BE2C (cell line): ENCODE results near the gene ZDHHC14.
"Not testable (repeated sequence)": the region's sequence is repeated elsewhere in the genome, so short reads cannot be mapped to it uniquely, and the experiment has no call there.

ENCODE experiments used
- DNase-seq: peaks from one replicate; pipeline ENCODE4 v3.0.0-alpha.2; 2020
- H3K27me3 ChIP-seq: fragments of 250-450 bp; sonication (Bioruptor Pico); 2 replicates; pipeline ENCODE4 v1.5.1; 2020; ENCODE audit warnings: mild to moderate bottlenecking
- H3K36me3 ChIP-seq: fragments of 250-450 bp; sonication (Bioruptor Pico); 2 replicates; pipeline ENCODE4 v1.5.1; 2020; ENCODE audit warnings: mild to moderate bottlenecking
- H3K4me1 ChIP-seq: fragments of 250-450 bp; sonication (Bioruptor Pico); 2 replicates; pipeline ENCODE4 v1.5.1; 2020
- H3K4me3 ChIP-seq: 2 replicates; pipeline ENCODE4 v1.5.1; 2011; ENCODE audit warnings: low read depth, low read length
- H3K9me3 ChIP-seq: fragments of 250-450 bp; sonication (Bioruptor Pico); 2 replicates; pipeline ENCODE4 v1.5.1; 2020
- TF ChIP-seq, protein P1 (sequence below): IDR thresholded peaks from 2 replicates; pipeline ENCODE4 v1.5.1; 2012; ENCODE audit warnings: mild to moderate bottlenecking, low read depth, low read length

ZDHHC14 gene

DNA sequence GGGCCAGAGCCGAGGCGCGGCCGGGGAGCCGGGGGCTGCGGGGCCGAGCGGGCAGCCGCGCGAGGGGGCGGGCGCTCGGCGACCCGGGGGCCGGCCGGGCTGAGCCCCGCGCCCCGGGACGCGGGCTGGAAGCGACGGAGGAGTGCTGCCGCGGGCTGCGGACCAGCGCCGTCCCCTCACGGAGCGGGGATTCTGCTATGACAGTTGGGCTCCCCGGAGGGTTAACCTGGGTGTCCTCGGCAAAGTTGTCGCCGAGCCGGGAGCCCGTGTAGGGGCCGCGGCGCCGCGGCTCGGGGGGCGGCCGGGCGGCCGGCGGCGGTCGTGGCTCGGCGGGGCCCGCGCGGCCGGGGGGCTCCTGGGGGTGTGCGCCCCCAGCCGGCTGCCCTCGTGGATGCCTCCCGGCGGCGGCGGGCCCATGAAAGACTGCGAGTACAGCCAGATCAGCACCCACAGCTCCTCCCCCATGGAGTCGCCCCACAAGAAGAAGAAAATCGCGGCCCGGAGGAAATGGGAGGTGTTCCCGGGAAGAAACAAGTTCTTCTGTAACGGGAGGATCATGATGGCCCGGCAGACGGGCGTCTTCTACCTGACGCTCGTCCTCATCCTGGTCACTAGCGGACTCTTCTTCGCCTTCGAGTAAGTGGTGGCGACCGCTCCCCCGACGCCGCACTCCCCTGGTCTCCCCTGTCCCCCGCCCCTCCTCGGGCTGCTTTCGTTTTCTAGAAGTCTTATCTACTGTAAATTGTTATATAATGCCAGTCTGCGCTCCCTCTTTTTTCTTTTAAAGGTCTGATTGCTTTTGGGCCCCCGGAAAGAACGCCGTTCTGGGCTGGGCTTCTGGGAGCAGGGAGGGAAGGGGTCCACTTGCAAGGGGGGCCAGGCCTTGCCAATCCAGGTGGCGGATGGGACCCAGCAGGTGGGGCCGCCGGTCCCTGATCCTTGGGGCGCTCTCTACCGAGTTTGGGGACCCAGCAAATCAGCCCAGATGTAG is 936 bp downstream of the ZDHHC14 start:
- Histone ChIP-seq H3K4me1 (no peaks in the 10 kb centered on the region), H3K9me3 (no peaks in the 10 kb centered on the region), H3K27me3 (no peaks in the 10 kb centered on the region), H3K4me3 (peak overlapping the region; percentile 85), H3K36me3 (no peaks in the 10 kb centered on the region)
- TF ChIP-seq, protein P1, sequence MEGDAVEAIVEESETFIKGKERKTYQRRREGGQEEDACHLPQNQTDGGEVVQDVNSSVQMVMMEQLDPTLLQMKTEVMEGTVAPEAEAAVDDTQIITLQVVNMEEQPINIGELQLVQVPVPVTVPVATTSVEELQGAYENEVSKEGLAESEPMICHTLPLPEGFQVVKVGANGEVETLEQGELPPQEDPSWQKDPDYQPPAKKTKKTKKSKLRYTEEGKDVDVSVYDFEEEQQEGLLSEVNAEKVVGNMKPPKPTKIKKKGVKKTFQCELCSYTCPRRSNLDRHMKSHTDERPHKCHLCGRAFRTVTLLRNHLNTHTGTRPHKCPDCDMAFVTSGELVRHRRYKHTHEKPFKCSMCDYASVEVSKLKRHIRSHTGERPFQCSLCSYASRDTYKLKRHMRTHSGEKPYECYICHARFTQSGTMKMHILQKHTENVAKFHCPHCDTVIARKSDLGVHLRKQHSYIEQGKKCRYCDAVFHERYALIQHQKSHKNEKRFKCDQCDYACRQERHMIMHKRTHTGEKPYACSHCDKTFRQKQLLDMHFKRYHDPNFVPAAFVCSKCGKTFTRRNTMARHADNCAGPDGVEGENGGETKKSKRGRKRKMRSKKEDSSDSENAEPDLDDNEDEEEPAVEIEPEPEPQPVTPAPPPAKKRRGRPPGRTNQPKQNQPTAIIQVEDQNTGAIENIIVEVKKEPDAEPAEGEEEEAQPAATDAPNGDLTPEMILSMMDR: no peak
- DNase-seq: peak; percentile 57

DNA sequence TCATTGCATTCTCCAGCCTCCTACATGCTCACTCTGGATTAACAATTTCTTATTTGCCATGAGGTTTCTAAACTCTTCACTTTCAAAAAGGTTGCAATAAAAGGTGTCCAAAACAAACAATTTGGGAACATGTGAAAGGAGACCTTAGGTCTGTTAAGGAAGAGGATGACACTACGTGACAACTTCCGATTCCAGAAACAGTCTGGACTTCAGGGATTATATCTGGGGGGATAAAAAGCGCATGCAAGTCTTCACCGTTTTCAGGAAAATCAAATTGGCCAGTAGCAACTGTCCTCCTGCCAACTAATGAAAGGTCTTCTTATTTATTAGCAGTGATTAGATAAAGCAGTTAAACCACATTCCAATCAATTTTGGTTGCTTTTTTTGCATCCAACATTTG is 1.8 kb downstream of the ZDHHC14 start:
- no peak overlapping the region; the same call in 1 of the 2 replicates for H3K4me3 ChIP-seq
- TF ChIP-seq, protein P1: no peak

DNA sequence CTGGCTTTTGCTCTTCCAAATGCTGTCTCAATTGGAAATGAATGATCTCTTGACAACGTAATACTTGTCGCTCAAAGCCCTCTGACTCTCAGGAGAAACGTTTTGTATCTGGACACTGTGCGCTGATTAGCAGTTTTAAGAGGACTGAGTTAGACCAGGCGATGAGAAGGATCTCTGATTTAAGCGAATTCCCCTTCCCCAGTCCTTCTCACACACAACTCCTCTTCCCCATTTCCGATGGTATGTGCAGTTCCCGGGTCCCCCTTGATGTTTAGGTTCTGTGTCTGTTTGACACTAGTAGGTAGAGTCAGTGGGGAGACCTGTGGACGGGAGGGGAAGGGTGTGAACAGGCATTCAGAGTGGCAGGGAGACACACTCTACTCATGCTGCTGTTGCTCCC is 2.5 kb downstream of the ZDHHC14 start:
- Histone ChIP-seq H3K9me3 (no peaks in the 10 kb centered on the region), H3K27me3 (no peaks in the 10 kb centered on the region), H3K36me3 (no peaks in the 10 kb centered on the region), H3K4me1 (no peaks in the 10 kb centered on the region), H3K4me3 (no peak overlapping the region)
- TF ChIP-seq, protein P1: no peak
- no peak for DNase-seq

More for the DNA sequence above, 1.8 kb downstream of the ZDHHC14 start:
- H3K27me3 ChIP-seq: no peaks in the 10 kb centered on the region
- no peaks in the 10 kb centered on the region for H3K9me3 ChIP-seq
- no peaks in the 10 kb centered on the region for H3K36me3 ChIP-seq
- no peak for DNase-seq
- no peaks in the 10 kb centered on the region for H3K4me1 ChIP-seq

DNA sequence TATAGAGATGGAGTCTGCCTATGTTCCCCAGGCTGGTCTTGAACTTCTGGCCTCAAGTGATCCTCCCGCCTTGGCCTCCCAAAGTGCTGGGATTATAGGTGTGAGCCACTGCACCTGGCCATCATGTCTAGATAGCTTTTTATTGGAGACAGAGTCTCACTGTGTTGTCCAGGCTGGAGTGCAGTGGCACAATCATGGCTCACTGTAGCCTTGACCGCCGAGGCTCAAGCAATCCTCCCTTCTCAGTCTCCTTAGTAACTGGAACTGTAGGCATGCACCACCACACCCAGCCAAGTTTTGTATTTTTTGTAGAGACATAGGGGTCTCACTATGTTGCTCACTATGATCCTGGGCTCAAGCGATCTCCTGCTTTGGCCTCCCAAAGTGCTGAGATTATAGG is 4.0 kb downstream of the ZDHHC14 start:
- H3K4me3 ChIP-seq, H3K9me3 ChIP-seq, H3K36me3 ChIP-seq, DNase-seq, H3K4me1 ChIP-seq, H3K27me3 ChIP-seq: not testable (repeated sequence)

DNA sequence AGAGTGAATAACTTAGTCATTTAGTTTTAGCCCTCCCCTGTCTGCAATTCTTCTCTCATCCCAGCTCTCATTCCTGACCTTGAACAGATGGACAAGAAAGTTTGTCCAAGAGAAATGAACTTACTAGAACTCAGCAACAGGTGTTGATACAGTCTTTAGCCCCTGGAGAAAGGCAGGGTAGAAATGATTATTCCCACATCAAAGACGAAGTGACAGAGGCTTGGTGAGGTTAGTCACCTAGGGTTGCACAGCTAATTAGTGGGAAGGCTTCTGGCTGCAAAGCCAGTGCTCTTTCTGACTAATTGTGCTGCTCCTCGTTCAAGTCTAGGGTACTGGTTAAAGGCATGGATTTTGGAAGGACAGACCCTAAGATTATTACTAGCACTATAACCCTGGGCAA is 4.5 kb downstream of the ZDHHC14 start:
- Histone ChIP-seq H3K36me3 (no peaks in the 10 kb centered on the region), H3K4me1 (no peaks in the 10 kb centered on the region), H3K4me3 (no peak overlapping the region), H3K27me3 (no peaks in the 10 kb centered on the region), H3K9me3 (no peaks in the 10 kb centered on the region)
- TF ChIP-seq, protein P1: no peak
- no peak for DNase-seq

DNA sequence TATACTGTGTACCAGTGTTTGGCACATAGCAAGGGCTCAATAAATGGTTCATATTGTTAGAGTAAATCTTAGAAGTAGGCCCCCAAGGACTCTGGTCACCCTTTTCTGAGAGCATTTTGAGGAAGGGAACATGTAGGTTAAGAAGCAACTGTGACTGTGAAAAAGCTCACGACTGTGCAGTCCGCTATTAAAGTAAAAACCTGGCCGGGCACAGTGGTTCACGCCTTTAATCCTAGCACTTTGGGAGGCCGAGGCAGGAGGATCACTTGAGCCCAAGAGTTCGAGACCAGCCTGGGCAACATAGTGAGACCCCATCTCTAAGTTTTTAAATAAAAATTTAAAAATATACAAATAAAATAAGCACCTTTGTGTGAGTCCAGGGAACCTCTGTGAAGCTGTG is 5.0 kb downstream of the ZDHHC14 start:
- Histone ChIP-seq H3K36me3 (no peaks in the 10 kb centered on the region), H3K9me3 (no peaks in the 10 kb centered on the region), H3K4me3 (no peak overlapping the region), H3K4me1 (no peaks in the 10 kb centered on the region), H3K27me3 (no peaks in the 10 kb centered on the region)
- no peak for DNase-seq
- TF ChIP-seq, protein P1: no peak
